Neutrophil (primary cell): Measurements from ENCODE around the gene JADE1.

Experiments used
- H3K27ac ChIP-seq: fragments of 200-600 bp; sonication (generic); 2 replicates; pipeline ENCODE4 v1.5.1; 2016; ENCODE audit warnings: mild to moderate bottlenecking, moderate library complexity
- H3K27me3 ChIP-seq: fragments of 200-600 bp; sonication (generic); 2 replicates; pipeline ENCODE4 v1.6.0; 2016; ENCODE audit warnings: mild to moderate bottlenecking
- H3K36me3 ChIP-seq: fragments of 200-600 bp; sonication (generic); 2 replicates; pipeline ENCODE4 v1.5.1; 2017
- H3K4me1 ChIP-seq, 2 experiments: fragments of 200-600 bp in 1 of 2; sonication (generic) in 1 of 2; 1 replicate in 1 of 2; 2 replicates in 1 of 2; pipeline versions ENCODE4 v1.5.1 to v1.6.1; 2013 to 2016; ENCODE audit warnings: low read depth in 1 of 2, low read length in 1 of 2, mild to moderate bottlenecking in 1 of 2, moderate library complexity in 1 of 2; ENCODE audit not compliant: control insufficient read depth in 1 of 2, insufficient read depth in 1 of 2
- H3K4me3 ChIP-seq, 2 experiments: fragments of 200-600 bp in 1 of 2; sonication (generic) in 1 of 2; 1 replicate in 1 of 2; 2 replicates in 1 of 2; pipeline ENCODE4 v1.5.1; 2013 to 2016; ENCODE audit warnings: low read depth in 1 of 2, low read length in 1 of 2, mild to moderate bottlenecking in 1 of 2, moderate library complexity in 1 of 2
- H3K9me3 ChIP-seq: fragments of 200-600 bp; sonication (generic); 2 replicates; pipeline ENCODE4 v1.5.1; 2016
- CTCF ChIP-seq: fragments of 200-600 bp; sonication (generic); IDR thresholded peaks from 2 replicates; pipeline ENCODE4 v1.5.1; 2016; ENCODE audit warnings: antibody characterized with exemption

Gene JADE1

DNA sequence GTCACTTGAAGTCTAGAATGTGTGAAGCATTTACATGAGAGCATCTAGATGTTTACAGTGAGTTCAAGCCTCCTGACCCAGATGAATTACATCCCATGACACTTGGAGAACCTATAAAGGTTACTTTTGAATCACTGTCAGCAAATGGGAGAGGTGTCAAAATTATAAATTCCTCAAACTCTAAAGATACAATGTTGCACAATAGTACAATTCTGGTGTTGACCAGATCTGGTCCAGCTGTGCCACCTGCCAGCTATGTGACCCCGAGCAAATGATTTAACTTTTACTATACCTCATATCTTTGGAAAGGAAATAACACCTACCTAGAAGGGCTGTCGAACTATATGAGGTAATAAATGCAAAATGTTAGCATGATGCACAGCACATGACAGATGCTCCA is 69.8 kb downstream of the JADE1 start:
- no peak for TF ChIP-seq CTCF
- H3K36me3 ChIP-seq = no peaks in the 10 kb centered on the region
- no peaks in the 10 kb centered on the region for H3K9me3 ChIP-seq
- H3K27ac ChIP-seq = no peak overlapping the region
- no peak overlapping the region for H3K4me3 ChIP-seq
- H3K27me3 ChIP-seq = no peaks in the 10 kb centered on the region
- H3K4me1 ChIP-seq = no peaks in the 10 kb centered on the region

DNA sequence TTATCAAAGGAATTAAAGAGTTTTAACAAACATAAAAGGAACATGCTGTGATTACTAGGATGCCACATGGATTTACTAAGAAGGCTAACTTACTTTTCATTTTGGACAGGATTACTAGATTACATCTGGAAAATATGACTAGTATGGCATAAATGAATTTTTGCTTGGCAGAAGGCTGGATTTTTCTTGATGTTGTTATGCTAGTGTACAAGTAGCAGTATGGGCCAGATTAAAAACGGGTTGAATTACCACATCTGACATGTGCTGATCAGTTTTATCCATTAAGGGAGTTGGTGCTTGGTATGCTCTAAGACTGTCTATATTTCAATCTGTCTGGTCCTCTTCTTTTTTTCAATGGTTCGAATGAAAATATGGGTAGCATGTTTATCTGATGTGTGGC is 70.5 kb downstream of the JADE1 start:
- no peaks in the 10 kb centered on the region for H3K4me1 ChIP-seq
- no peak overlapping the region for H3K27ac ChIP-seq
- no peak overlapping the region for H3K4me3 ChIP-seq
- no peak for TF ChIP-seq CTCF
- H3K27me3 ChIP-seq = no peaks in the 10 kb centered on the region
- no peaks in the 10 kb centered on the region for H3K9me3 ChIP-seq
- peaks cover under 1% of the 10 kb centered on the region for H3K36me3 ChIP-seq

DNA sequence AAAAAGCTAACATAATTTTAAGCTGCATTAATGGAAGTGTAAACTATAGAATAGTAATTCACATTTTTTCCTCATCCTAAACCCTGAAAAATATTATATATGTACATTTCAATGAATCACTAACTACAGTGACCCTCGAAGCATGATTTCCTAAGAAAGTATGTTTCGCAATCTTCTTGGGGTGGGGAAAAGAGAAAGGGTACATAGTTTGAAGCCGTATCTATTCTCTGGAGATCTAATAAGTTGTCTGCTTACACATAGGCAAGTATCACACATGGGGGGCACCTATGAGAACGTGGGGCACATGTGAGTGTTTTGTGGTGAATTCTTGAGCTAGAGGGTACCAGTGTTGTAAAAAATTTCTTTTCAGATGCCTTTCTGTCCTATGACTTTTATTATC is 71.2 kb downstream of the JADE1 start:
- Histone ChIP-seq H3K4me1 (no peaks in the 10 kb centered on the region), H3K36me3 (peaks cover 3% of the 10 kb centered on the region), H3K27ac (no peak overlapping the region), H3K9me3 (no peaks in the 10 kb centered on the region), H3K4me3 (no peak overlapping the region), H3K27me3 (no peaks in the 10 kb centered on the region)
- no peak for TF ChIP-seq CTCF

- Histone ChIP-seq H3K4me1 (peaks cover 27 to 30% of the 10 kb centered on the region in 2 experiments), H3K9me3 (no peaks in the 10 kb centered on the region), H3K27ac (no peak overlapping the region), H3K4me3 (no peak overlapping the region), H3K27me3 (no peaks in the 10 kb centered on the region), H3K36me3 (no peaks in the 10 kb centered on the region)
- TF ChIP-seq CTCF = no peak
These were observed 95.3 kb downstream of the JADE1 start for GRCh38 chr4:128904821-128905220.

DNA sequence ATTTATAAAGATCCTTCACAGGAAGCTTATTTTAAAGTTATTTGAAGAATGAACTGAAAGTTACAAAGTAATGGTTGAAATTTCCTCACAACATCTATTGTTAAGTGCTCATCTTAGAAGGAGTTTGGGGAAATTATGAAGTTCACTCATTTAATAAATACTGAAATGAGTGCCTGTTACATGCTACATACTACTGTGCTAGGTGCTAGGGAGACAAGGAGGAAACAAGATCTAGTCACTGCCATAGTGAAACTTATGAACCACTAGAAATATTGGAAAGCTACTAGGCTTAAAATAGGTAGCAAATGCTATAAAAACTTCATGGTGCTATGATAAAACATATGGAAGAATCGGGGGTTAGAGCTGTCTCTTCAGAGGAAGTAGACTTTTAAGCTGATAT is 97.1 kb downstream of the JADE1 start:
- no peak for TF ChIP-seq CTCF
- Histone ChIP-seq H3K27ac (peak overlapping the region; percentile 91), H3K4me1 (peaks cover 33 to 36% of the 10 kb centered on the region in 2 experiments), H3K36me3 (no peaks in the 10 kb centered on the region), H3K27me3 (no peaks in the 10 kb centered on the region), H3K4me3 (no peak overlapping the region), H3K9me3 (no peaks in the 10 kb centered on the region)

DNA sequence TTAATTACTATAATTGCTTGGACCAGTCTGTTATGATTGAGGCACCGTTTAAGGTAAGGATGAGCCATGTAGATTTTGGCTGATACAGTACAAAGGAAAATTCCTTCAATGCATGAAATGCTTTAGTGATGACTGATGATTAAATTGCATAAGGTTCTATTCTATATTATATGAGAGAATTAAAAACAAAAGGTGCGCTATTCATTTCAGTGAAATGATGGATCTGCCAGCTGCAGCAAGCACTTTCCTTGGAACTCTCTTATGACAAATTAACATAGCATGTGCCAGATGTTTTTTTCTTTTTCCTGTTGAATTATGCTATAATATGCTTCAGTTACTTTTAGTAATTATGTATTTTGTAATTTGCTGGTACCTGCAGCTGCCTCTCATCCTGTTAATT is 98.5 kb downstream of the JADE1 start:
- no peak for TF ChIP-seq CTCF
- no peaks in the 10 kb centered on the region for H3K36me3 ChIP-seq
- H3K27ac ChIP-seq = peak overlapping the region; percentile 91

More for the DNA sequence above, 98.5 kb downstream of the JADE1 start:
- Histone ChIP-seq H3K4me1 (peaks cover 47 to 50% of the 10 kb centered on the region in 2 experiments), H3K4me3 (no peak overlapping the region), H3K9me3 (no peaks in the 10 kb centered on the region), H3K27me3 (no peaks in the 10 kb centered on the region)
